KOPT-K1 (cell line): ENCODE results near the gene CRYGN.

Experiments
- H3K27ac ChIP-seq: fragments of 200-600 bp; sonication (generic); 2 replicates; pipeline ENCODE4 v1.5.1; 2016; ENCODE audit warnings: antibody characterized with exemption, mild to moderate bottlenecking, low read depth, low read length; ENCODE audit not compliant: poor library complexity, severe bottlenecking
- H3K36me3 ChIP-seq: fragments of 200-600 bp; sonication (generic); 2 replicates; pipeline ENCODE4 v1.5.1; 2017; ENCODE audit warnings: antibody characterized with exemption, mild to moderate bottlenecking, low read length, moderate library complexity; ENCODE audit not compliant: insufficient read depth
- H3K9me3 ChIP-seq: fragments of 200-600 bp; sonication (generic); 2 replicates; pipeline ENCODE4 v1.5.1; 2017; ENCODE audit warnings: antibody characterized with exemption, low read length, mild to moderate bottlenecking; ENCODE audit not compliant: insufficient read depth, poor library complexity, severe bottlenecking

Gene CRYGN

GRCh38 chr7:151390598-151391357, 49.2 kb downstream of the CRYGN start:
- Histone ChIP-seq H3K9me3 (no peaks in the 10 kb centered on the region), H3K36me3 (no peaks in the 10 kb centered on the region)

GRCh38 chr7:151389768-151390597, 50.0 kb downstream of the CRYGN start:
- no peaks in the 10 kb centered on the region for H3K36me3 ChIP-seq
- no peak overlapping the region for H3K27ac ChIP-seq
- H3K9me3 ChIP-seq, result no peaks in the 10 kb centered on the region

More at GRCh38 chr7:151390598-151391357, 49.2 kb downstream of the CRYGN start:
- no peak overlapping the region for H3K27ac ChIP-seq

- H3K36me3 ChIP-seq, result no peaks in the 10 kb centered on the region
- H3K9me3 ChIP-seq, result no peaks in the 10 kb centered on the region
- no peak overlapping the region for H3K27ac ChIP-seq
Measured at GRCh38 chr7:151389096-151389767, 50.7 kb downstream of the CRYGN start.

- H3K9me3 ChIP-seq, result no peaks in the 10 kb centered on the region
- H3K27ac ChIP-seq, result no peak overlapping the region
- H3K36me3 ChIP-seq, result no peaks in the 10 kb centered on the region
Measured at GRCh38 chr7:151388430-151388829, 51.5 kb downstream of the CRYGN start.

GRCh38 chr7:151388007-151388297, 52.0 kb downstream of the CRYGN start:
- H3K9me3 ChIP-seq, result no peaks in the 10 kb centered on the region
- H3K27ac ChIP-seq, result no peak overlapping the region
- H3K36me3 ChIP-seq, result no peaks in the 10 kb centered on the region

GRCh38 chr7:151387161-151388006, 52.6 kb downstream of the CRYGN start:
- Histone ChIP-seq H3K27ac (no peak overlapping the region), H3K36me3 (no peaks in the 10 kb centered on the region), H3K9me3 (no peaks in the 10 kb centered on the region)

- Histone ChIP-seq H3K27ac (no peak overlapping the region), H3K9me3 (no peaks in the 10 kb centered on the region), H3K36me3 (no peaks in the 10 kb centered on the region)
Measured at GRCh38 chr7:151386301-151387160, 53.4 kb downstream of the CRYGN start.

- Histone ChIP-seq H3K36me3 (no peaks in the 10 kb centered on the region), H3K27ac (no peak overlapping the region), H3K9me3 (no peaks in the 10 kb centered on the region)
Measured at GRCh38 chr7:151385626-151386300, 54.2 kb downstream of the CRYGN start.

- no peak overlapping the region for H3K27ac ChIP-seq
- H3K9me3 ChIP-seq, result no peaks in the 10 kb centered on the region
- H3K36me3 ChIP-seq, result no peaks in the 10 kb centered on the region
Measured at GRCh38 chr7:151384776-151385625, 54.9 kb downstream of the CRYGN start.

GRCh38 chr7:151384352-151384697, 55.6 kb downstream of the CRYGN start:
- H3K27ac ChIP-seq, result no peak overlapping the region
- H3K9me3 ChIP-seq, result no peaks in the 10 kb centered on the region
- peaks cover 4% of the 10 kb centered on the region; the same call in 1 of the 2 replicates for H3K36me3 ChIP-seq

- H3K27ac ChIP-seq, result no peak overlapping the region
- no peaks in the 10 kb centered on the region for H3K9me3 ChIP-seq
- H3K36me3 ChIP-seq, result peaks cover 10% of the 10 kb centered on the region; the same call in 1 of the 2 replicates
Measured at GRCh38 chr7:151383638-151384351, 56.1 kb downstream of the CRYGN start.

GRCh38 chr7:151382079-151382885, 57.7 kb downstream of the CRYGN start:
- Histone ChIP-seq H3K36me3 (peaks cover 24% of the 10 kb centered on the region), H3K27ac (no peak overlapping the region), H3K9me3 (no peaks in the 10 kb centered on the region)
